AG04449 (cell line): ENCODE measurements around the gene PDLIM3.

Source experiments
- CTCF ChIA-PET: fragments of 350-600 bp; formaldehyde crosslinking; extraction: SDS; loops from one replicate; lab custom pipeline; 2021; ENCODE audit warnings: antibody characterized with exemption; lab: Yijun Ruan, JAX
- POLR2A ChIA-PET: fragments of 400-600, 350-600 bp; formaldehyde crosslinking; extraction: SDS; loops from one replicate; lab custom pipeline; 2020; ENCODE audit warnings: antibody characterized with exemption, inconsistent platforms; lab: Yijun Ruan, JAX
- DNase-seq: peaks from one replicate; pipeline ENCODE4 v3.0.0-alpha.2; 2010; ENCODE audit warnings: low read depth, low spot score
- H3K4me3 ChIP-seq: 2 replicates; pipeline ENCODE4 v1.5.1; 2011; ENCODE audit warnings: low read depth, mild to moderate bottlenecking, control low read depth, low read length
- TF ChIP-seq, protein P1 (sequence below): IDR thresholded peaks from one replicate; pipeline ENCODE4 v1.5.1; 2011; ENCODE audit warnings: mild to moderate bottlenecking, moderate library complexity, low read length, control low read depth, inconsistent platforms; ENCODE audit not compliant: insufficient read depth; ENCODE audit errors: missing control alignments

PDLIM3 gene

GRCh38 chr4:185549095-185549639 is 13.9 kb upstream of the PDLIM3 start:
- no peak for DNase-seq
- no peak overlapping the region for H3K4me3 ChIP-seq
- TF ChIP-seq, protein P1, sequence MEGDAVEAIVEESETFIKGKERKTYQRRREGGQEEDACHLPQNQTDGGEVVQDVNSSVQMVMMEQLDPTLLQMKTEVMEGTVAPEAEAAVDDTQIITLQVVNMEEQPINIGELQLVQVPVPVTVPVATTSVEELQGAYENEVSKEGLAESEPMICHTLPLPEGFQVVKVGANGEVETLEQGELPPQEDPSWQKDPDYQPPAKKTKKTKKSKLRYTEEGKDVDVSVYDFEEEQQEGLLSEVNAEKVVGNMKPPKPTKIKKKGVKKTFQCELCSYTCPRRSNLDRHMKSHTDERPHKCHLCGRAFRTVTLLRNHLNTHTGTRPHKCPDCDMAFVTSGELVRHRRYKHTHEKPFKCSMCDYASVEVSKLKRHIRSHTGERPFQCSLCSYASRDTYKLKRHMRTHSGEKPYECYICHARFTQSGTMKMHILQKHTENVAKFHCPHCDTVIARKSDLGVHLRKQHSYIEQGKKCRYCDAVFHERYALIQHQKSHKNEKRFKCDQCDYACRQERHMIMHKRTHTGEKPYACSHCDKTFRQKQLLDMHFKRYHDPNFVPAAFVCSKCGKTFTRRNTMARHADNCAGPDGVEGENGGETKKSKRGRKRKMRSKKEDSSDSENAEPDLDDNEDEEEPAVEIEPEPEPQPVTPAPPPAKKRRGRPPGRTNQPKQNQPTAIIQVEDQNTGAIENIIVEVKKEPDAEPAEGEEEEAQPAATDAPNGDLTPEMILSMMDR: no peak
- ChIA-PET POLR2A (no interaction called here), CTCF (no interaction called here)

DNA sequence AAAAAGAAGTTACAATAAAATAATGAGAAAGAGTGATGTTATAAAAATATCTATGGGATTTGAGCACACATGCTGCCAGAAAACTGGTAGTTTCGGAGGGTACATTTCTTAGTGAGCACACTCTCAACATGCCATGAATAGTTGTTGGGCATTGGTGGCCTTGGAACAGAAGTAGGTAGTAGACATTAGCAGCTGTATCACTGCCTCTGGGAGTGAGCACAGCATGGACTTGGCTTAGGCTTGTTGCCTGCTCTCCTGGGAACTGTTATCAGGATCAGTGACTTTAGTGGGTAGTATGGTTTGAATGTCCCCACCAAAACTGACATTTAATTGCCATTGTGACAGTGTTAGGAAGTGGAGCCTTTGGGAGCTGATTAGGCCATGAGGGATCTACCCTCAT is 13.3 kb upstream of the PDLIM3 start:
- no peak overlapping the region for H3K4me3 ChIP-seq
- TF ChIP-seq, protein P1: no peak
- no peak for DNase-seq
- ChIA-PET CTCF (no interaction called here), POLR2A (no interaction called here)

- ChIA-PET CTCF (no interaction called here), POLR2A (no interaction called here)
- no peak overlapping the region for H3K4me3 ChIP-seq
- DNase-seq: no peak
- TF ChIP-seq, protein P1: no peak
Observed at GRCh38 chr4:185546335-185546734, 11.0 kb upstream of the PDLIM3 start.

- no peak for DNase-seq
- TF ChIP-seq, protein P1: no peak
- ChIA-PET POLR2A (no interaction called here), CTCF (no interaction called here)
- no peak overlapping the region for H3K4me3 ChIP-seq
Observed at GRCh38 chr4:185542626-185543315, 7.5 kb upstream of the PDLIM3 start.

- no peak overlapping the region for H3K4me3 ChIP-seq
- CTCF ChIA-PET: no interaction called here
- TF ChIP-seq, protein P1: no peak
- POLR2A ChIA-PET: no interaction called here
- no peak for DNase-seq
Observed at GRCh38 chr4:185541251-185541727, 6.0 kb upstream of the PDLIM3 start.

GRCh38 chr4:185540487-185541120 is 5.3 kb upstream of the PDLIM3 start:
- no peak overlapping the region for H3K4me3 ChIP-seq
- TF ChIP-seq, protein P1: no peak
- ChIA-PET CTCF (no interaction called here), POLR2A (no interaction called here)
- no peak for DNase-seq
